OCI-LY7 (cell line): ENCODE results near the gene DOCK1. TPM values are rescaled to one million over a fixed set of nuclear protein-coding genes. Genes with fewer than 3 reads are reported as not detected.

Source experiments
- BruUV-seq: library from RNA; stranded (reverse); fragments of 400-500 nt; replicated peaks from 2 replicates; lab custom pipeline; 2021; lab: Mats Ljungman, UMichigan
- CTCF ChIA-PET: fragments of 300-600 bp; sonication (Branson Sonifier 250); formaldehyde crosslinking; loops from one replicate; lab custom pipeline; 2022; ENCODE audit warnings: antibody characterized with exemption; ENCODE audit not compliant: unreplicated experiment; lab: Charles Lee
- POLR2A ChIA-PET: fragments of 300-600 bp; sonication (Branson Sonifier 250); formaldehyde crosslinking; loops from one replicate; lab custom pipeline; 2022; ENCODE audit warnings: antibody characterized with exemption; lab: Charles Lee
- DNase-seq: peaks from one replicate; pipeline ENCODE4 v3.0.0-alpha.2; 2015; ENCODE audit warnings: low spot score
- H2AFZ ChIP-seq: fragments of 200-600 bp; sonication (generic), shearing (Covaris generic); 2 replicates; pipeline ENCODE4 v1.6.1; 2014; ENCODE audit warnings: mild to moderate bottlenecking, antibody characterized with exemption, low read length, moderate library complexity
- H3K27ac ChIP-seq: fragments of 200-600 bp; sonication (generic); 2 replicates; pipeline ENCODE4 v1.5.1; 2014; ENCODE audit warnings: mixed run types, low read depth, mild to moderate bottlenecking, moderate library complexity, low read length, inconsistent platforms; ENCODE audit not compliant: poor library complexity, severe bottlenecking
- H3K36me3 ChIP-seq: fragments of 200-600 bp; sonication (generic); 2 replicates; pipeline ENCODE4 v1.6.1; 2014; ENCODE audit warnings: mild to moderate bottlenecking, antibody characterized with exemption, low read length, moderate library complexity, mixed read lengths; ENCODE audit not compliant: insufficient read depth
- H3K4me1 ChIP-seq: fragments of 200-600 bp; sonication (generic); 2 replicates; pipeline ENCODE4 v1.5.1; 2014; ENCODE audit warnings: mild to moderate bottlenecking, low read length; ENCODE audit not compliant: insufficient read depth, poor library complexity, severe bottlenecking
- H3K4me2 ChIP-seq: fragments of 200-600 bp; sonication (generic); 2 replicates; pipeline ENCODE4 v1.6.1; 2014; ENCODE audit warnings: mild to moderate bottlenecking, low read length
- H3K4me3 ChIP-seq: fragments of 200-600 bp; sonication (generic); 2 replicates; pipeline ENCODE4 v1.5.1; 2014; ENCODE audit warnings: mild to moderate bottlenecking, low read depth, low read length; ENCODE audit not compliant: poor library complexity, severe bottlenecking
- H3K79me2 ChIP-seq: fragments of 200-600 bp; sonication (generic); 2 replicates; pipeline ENCODE4 v1.6.1; 2016; ENCODE audit warnings: low read depth, mild to moderate bottlenecking, low read length, moderate library complexity, mixed read lengths; ENCODE audit not compliant: insufficient read depth
- H3K9me2 ChIP-seq: fragments of 200-600 bp; sonication (generic); 2 replicates; pipeline ENCODE4 v1.6.1; 2016; ENCODE audit warnings: mild to moderate bottlenecking, low read length, mixed read lengths; ENCODE audit not compliant: insufficient read depth
- H3K9me3 ChIP-seq: fragments of 200-600 bp; sonication (generic); 2 replicates; pipeline ENCODE4 v1.6.1; 2014; ENCODE audit warnings: mild to moderate bottlenecking, mixed run types, low read length, mixed read lengths
- H4K20me1 ChIP-seq: fragments of 200-600 bp; sonication (generic); 2 replicates; pipeline ENCODE4 v1.6.1; 2014; ENCODE audit warnings: mild to moderate bottlenecking, antibody characterized with exemption, low read length, moderate library complexity, mixed read lengths; ENCODE audit not compliant: insufficient read depth
- EZH2phosphoT487 ChIP-seq: fragments of 200-600 bp; sonication (generic); IDR thresholded peaks from 2 replicates; pipeline ENCODE4 v1.6.1; 2018; ENCODE audit warnings: low read depth, borderline replicate concordance, mild to moderate bottlenecking, mixed run types, antibody characterized with exemption, low read length, moderate library complexity, mixed read lengths
- intact Hi-C: fragments of 100-400 bp; cut with micrococcal nuclease; formaldehyde crosslinking; loops from one replicate; pipeline ENCODE4 v1.10.0; 2022; ENCODE audit not compliant: unreplicated experiment
- total RNA-seq, 2 experiments: library from RNA; depleted of rRNA in 1 of 2; stranded (reverse); fragments of >200 nt in 1 of 2; shearing (Covaris generic) in 1 of 2; gene quantifications; 2 replicates each; pipeline ENCODE4 v1.2.3, GENCODE V29; 2014 to 2022
- TF ChIP-seq, protein P1 (sequence below): fragments of 200-600 bp; sonication (generic); conservative IDR thresholded peaks from 2 replicates; pipeline ENCODE4 v1.5.1; 2014; ENCODE audit warnings: mild to moderate bottlenecking, antibody characterized with exemption, low read length, moderate library complexity, mixed read lengths

DOCK1 gene
- total RNA-seq, 2 experiments from 2014 or later = not detected

DNA sequence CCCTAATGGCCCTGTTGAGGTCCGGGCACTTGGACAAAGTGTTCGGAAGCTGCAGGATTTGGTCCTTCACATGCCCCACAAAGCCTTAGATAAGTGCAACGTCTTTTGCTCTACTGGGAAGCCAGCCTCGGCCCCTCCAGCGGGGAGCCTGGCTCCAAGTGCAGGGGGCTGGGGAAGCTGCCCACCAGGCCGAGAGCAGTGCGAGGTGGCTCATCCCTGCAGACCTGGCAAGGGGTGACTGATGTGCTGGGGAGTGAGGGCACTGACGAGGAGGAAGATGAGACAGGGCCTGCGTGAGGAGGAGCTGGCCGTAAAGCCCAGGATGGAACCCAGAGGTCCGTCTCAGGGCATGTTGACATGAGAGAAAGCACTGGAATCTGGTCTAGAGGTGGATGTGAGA lies 508.1 kb downstream of the DOCK1 start:
- H3K9me3 ChIP-seq = no peaks in the 10 kb centered on the region
- ChIA-PET CTCF (no interaction called here), POLR2A (interaction anchor here (0.6 kb wide), 1 partner anchor 170 kb away, joined by 4 read pairs; no protein-coding TSS in a partner anchor)
- H3K36me3 ChIP-seq = no peaks in the 10 kb centered on the region
- no peak for TF ChIP-seq EZH2phosphoT487
- TF ChIP-seq, protein P1, sequence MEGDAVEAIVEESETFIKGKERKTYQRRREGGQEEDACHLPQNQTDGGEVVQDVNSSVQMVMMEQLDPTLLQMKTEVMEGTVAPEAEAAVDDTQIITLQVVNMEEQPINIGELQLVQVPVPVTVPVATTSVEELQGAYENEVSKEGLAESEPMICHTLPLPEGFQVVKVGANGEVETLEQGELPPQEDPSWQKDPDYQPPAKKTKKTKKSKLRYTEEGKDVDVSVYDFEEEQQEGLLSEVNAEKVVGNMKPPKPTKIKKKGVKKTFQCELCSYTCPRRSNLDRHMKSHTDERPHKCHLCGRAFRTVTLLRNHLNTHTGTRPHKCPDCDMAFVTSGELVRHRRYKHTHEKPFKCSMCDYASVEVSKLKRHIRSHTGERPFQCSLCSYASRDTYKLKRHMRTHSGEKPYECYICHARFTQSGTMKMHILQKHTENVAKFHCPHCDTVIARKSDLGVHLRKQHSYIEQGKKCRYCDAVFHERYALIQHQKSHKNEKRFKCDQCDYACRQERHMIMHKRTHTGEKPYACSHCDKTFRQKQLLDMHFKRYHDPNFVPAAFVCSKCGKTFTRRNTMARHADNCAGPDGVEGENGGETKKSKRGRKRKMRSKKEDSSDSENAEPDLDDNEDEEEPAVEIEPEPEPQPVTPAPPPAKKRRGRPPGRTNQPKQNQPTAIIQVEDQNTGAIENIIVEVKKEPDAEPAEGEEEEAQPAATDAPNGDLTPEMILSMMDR = no peak
- H3K4me3 ChIP-seq = no peak overlapping the region
- H3K27ac ChIP-seq = no peak overlapping the region
- no peaks in the 10 kb centered on the region for H3K4me1 ChIP-seq
- BruUV-seq = no TSS peak
- no peak overlapping the region for H3K4me2 ChIP-seq
- H3K9me2 ChIP-seq = no peaks in the 10 kb centered on the region
- intact Hi-C loops = no loop called here
- no peak overlapping the region for H2AFZ ChIP-seq
- DNase-seq = no peak
- H4K20me1 ChIP-seq = no peaks in the 10 kb centered on the region
- no peaks in the 10 kb centered on the region for H3K79me2 ChIP-seq

DNA sequence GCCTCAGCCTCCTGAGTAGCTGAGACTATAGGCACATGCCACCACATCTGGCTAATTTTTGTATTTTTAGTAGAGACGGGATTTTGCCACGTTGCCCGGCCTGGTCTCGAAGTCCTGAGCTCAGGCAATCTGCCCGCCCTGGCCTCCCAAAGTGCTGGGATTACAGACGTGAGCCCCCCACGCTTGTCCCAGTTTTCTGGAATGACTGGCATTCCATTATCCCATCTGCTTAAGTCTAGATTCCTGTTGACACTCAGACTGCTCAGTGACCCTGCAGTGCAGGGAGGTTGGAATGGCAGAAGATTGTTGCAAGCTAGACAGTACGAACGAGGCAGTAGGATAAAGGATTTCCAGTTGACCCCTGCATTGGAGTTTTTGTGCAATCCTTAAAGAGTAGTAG lies 508.8 kb downstream of the DOCK1 start:
- Histone ChIP-seq H3K36me3 (no peaks in the 10 kb centered on the region), H3K27ac (no peak overlapping the region), H3K4me1 (no peaks in the 10 kb centered on the region), H4K20me1 (no peaks in the 10 kb centered on the region), H3K4me2 (no peak overlapping the region), H3K9me2 (no peaks in the 10 kb centered on the region), H3K9me3 (no peaks in the 10 kb centered on the region), H3K4me3 (no peak overlapping the region), H3K79me2 (no peaks in the 10 kb centered on the region), H2AFZ (no peak overlapping the region)
- ChIA-PET CTCF (no interaction called here), POLR2A (interaction anchor here (0.6 kb wide), 1 partner anchor 169 kb away, joined by 4 read pairs; no protein-coding TSS in a partner anchor)
- TF ChIP-seq, protein P1 = no peak
- TF ChIP-seq EZH2phosphoT487 = no peak
- no peak for DNase-seq
- intact Hi-C loops = no loop called here
- BruUV-seq = no TSS peak

DNA sequence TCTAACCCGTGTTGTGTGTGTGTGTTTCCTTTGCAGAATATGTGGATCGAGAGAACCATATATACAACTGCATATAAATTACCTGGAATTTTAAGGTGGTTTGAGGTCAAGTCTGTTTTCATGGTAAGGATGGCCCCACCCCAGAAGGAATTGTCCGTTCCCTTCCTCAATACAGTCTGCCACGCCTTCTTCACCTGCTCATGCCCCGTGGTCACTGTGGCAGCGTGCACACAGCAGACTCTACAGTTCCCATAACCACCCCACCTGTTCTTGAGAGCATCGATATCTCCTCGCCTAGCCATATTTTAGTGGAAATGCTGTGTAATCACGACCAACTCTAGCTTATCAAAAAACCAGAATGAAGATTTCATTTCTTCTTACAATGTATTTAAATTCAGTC lies 509.9 kb downstream of the DOCK1 start:
- Histone ChIP-seq H3K36me3 (no peaks in the 10 kb centered on the region), H3K27ac (no peak overlapping the region), H3K4me3 (no peak overlapping the region), H3K79me2 (no peaks in the 10 kb centered on the region), H3K4me2 (no peak overlapping the region), H2AFZ (no peak overlapping the region), H3K4me1 (no peaks in the 10 kb centered on the region), H3K9me3 (no peaks in the 10 kb centered on the region), H4K20me1 (no peaks in the 10 kb centered on the region), H3K9me2 (no peaks in the 10 kb centered on the region)
- POLR2A ChIA-PET = no interaction called here
- TF ChIP-seq, protein P1 = no peak
- TF ChIP-seq EZH2phosphoT487 = no peak
- intact Hi-C loops = no loop called here
- CTCF ChIA-PET = no interaction called here
- BruUV-seq = no TSS peak
- no peak for DNase-seq
